HG03558 (cell line): Measurements from ENCODE around the gene FAM81A.
"Not testable (repeated sequence)": the region's sequence is repeated elsewhere in the genome, so short reads cannot be mapped to it uniquely, and the experiment has no call there.

Experiments
- ATAC-seq: cut with Tn5 transposase; IDR thresholded peaks from one replicate; pipeline ENCODE4 v1.9.1; 2021; ENCODE audit warnings: moderate number of reproducible peaks; ENCODE audit not compliant: unreplicated experiment; ENCODE audit errors: extremely low read depth

The FAM81A gene

DNA sequence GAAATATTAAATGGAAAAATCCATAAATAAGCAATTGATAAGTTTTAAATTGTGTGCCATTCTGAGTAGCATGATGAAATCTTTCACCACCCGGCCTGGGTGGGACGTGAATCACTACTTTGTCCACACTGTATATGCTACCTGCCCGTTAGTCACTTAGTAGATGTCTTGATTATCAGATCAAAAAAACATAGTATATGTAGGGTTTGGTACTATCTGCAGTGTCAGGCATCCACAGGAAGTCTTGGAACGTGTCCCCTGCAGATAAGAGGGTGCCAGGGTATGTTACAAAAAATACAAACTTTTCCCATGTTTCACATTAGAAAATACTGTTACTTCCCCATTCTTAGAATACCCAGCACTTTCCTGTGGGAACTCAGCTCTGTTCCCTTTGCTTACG, 35.2 kb downstream of the FAM81A start:
- ATAC-seq, result no peak

DNA sequence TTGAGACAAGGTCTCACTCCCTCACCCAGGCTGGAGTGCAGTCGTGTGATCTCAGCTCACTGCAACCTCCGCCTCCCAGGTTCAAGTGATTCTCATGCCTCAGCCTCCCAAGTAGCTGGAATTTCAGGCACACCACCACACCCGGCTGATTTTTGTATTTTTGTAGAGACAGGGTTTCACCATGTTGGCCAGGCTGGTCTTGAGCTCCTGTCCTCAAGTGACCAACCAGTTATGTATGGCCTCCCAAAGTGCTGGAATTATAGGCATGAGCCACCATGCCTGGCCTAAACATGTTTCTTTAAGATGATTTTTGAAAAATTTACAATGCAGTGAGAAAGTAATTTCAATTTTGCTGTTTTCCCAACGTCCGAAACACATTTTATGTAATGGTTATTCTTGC, 37.2 kb downstream of the FAM81A start:
- ATAC-seq, result not testable (repeated sequence)

DNA sequence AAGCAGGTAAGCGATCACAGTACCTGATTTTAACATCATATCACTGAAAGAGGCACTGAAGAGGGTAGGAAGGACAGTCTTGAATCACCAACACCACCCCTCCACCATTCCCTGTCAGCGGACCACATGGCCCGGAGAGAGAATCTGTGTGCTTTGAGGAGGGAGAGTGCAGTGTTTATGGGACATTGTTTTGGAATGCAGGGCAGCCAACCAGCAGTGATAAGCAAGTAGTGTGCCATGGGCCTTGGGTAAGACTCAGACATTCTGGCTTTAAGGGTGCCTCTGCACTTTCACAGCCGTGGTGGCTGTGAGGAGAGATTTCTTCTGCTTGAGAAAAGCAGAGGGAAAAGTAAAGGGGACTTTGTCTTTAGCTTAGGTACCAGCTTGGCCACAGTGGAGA, 46.4 kb downstream of the FAM81A start:
- no peak for ATAC-seq

DNA sequence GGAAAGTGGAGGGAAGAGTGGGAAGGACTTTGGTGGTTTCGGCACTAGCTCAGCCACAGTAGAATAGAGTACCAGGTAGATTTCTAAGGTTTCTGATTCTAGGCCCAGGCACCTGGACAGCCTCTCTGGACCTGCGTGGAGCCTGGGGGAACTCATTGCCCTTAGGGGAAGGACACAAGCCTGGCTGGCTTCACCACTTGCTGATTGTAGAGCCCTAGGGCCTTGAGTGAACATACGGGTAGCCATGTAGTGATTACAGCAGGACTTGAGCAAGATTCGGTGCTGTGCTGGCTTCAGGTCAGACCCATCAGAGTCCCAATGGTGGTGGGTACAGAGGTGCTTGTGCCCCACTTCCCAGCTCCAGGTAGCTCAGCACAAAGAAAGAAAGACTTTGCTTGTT, 47.0 kb downstream of the FAM81A start:
- no peak for ATAC-seq

DNA sequence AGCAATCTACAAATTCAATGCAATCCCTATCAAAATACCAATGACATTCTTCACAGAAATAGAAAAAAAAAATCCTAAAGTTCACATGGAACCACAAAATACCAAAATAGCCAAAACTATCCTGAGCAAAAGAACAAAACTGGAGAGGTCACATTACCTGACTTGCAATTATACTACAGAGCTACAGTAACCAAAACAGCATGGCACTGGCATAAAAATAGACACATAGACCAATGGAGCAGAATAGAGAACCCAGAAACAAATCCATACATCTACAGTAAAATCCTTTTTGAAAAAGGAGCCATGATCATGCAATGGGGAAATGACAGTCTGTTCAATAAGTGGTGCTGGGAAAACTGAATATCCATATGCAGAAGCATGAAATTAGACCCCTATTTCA, 51.5 kb downstream of the FAM81A start:
- not testable (repeated sequence) for ATAC-seq

DNA sequence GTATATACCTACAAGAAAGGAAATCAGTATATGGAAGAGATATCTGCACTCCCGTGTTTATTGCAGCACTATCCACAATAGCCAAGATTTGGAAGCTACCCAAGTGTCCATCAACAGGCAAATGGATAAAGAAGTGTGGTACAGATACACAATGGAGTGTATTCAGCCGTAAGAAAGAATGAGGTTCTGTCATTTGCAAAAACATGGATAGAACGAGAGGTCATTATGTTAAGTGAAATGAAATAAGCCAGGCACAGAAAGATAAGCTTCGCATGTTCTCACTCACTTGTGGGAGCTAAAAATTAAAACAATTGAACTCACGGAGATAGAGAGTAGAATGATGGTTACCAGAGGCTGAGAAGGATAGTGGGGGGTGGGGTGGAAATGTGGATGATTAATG, 53.1 kb downstream of the FAM81A start:
- ATAC-seq, result no peak

DNA sequence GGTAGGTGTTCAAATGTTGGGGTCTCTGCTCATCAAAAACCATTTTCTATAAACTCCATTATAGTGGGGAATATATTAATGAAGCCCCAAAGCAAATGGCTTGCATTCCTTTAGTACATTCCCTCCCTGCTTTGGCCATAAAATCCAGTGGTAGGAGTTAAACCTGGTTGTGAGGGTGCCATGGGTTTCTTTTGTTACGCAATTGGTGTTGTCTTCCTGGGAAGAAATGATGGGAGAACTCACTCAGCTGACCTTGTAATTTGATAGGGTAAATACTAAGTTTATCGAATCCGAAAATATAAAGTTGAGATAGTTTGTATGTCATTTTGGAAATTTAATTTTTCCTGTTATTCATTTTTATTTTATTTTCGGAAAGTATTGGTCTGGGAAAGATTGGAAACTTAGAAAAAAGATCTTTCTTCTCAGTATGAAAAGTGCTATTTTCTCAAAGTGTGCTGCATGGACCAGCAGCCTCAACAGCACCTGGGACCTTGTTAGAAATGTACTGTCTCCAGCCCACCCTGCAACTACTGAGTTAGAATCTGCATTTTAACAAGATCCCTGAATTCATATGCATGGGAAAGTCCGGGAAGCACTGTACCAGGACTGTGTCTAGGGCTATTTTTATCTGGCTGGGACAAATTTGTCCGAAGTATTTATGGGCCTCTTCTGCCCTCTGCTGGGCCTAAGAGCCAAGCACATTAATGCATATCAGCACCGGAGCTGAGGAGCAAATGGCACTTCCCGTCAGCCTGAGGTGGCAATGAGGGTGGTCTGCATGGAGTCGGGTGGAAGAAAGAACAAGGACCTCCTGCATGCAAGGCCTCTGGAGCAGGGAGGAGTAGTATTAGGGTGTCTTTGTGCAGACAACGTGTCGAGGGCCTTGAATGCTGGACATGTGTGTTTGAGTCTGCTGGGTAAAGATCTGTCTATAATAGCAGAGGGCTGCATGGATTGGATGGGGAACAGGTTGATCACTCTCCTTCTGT, 54.7 kb downstream of the FAM81A start:
- ATAC-seq, result no peak

DNA sequence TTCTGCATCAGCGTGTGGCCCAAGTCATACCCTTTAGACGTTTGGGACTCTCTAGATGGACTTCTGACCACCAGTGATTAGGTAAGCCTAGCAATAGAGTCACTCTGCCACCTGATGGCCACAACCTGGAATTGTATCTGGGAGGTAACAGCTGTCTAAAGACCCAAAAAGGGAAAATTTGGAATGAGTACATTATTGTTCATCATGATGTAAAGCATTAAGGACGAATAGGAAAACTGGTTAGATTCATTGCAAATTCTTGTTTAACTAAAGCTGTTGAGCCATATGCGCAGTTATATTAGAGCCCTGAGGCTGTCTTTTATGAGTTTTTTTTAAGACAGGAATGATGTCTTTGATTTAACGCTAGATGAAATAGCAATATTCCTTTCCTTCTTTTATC, 63.6 kb downstream of the FAM81A start:
- ATAC-seq, result no peak

DNA sequence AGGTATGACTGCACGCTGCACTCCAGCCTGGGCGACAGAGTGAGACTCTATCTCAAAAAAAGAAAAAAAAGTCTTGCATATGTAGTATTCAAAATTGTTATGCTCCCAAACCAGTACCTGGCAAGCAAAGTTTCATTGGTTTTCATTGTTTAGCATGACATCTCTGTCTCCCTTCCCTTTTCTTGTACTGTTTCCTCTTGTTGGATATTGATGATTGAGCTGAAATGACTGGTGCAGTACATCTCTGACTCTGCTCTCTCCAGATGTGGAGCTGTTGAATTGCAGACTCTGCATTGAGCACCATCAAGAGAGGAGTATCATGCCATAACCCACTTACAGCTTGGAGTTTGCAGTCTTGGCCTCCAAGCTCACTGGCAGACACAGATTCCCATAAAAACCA, 77.2 kb downstream of the FAM81A start:
- ATAC-seq, result no peak

DNA sequence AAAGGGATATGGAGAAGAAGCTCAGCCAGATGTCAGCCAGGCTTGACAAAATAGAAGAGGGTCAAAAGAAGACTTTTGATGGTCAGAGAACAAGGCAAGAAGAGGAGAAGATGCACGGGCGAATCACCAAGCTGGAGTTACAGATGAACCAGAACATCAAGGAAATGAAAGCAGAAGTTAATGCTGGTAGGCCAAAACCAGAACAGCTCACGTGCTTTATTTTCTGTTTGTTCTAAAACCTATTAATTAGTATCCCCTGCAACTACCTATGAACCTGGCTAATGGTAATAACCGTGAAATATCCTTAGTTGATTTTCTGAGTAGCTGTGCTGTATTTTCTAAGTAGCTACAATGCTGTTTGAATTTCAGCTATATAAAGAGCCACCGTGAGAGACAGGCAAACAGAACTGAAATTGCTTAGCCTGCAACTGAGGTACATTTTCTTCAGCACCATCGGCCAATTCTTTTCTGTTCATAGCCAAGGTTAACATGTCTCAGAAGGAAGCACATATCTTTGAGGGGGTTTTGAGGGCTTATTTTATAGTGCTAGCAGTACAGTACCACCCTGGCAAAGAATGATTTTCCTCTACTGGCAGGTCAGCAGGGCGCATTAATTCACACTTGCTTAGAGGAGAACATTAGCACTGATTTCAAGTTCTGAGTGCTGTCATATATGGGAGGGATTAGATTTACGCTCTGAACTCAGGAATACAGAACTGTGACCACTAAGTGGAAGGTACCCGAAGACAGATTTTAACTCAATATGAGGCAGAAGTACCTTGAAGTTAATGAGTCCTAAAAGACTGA, 78.9 kb downstream of the FAM81A start:
- ATAC-seq, result no peak

DNA sequence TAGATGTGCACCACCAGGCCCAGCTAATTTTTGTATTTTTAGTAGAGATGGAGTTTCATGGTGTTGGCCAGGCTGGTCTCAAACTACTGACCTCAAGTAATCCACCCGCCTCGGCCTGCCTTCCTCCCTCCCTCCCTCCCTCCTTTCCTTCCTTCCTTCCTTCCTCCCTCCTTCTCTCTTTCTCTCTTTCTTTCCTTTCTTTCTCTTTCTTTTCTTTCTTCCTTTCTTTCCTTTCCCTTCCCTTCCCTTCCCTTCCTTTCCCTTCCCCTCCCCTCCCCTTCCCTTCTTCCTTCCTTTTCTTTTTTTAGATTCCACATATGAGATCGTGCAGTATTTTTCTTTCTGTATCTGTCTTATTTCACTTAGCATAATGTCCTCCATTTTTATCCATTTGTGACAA, 81.3 kb downstream of the FAM81A start:
- ATAC-seq, result no peak

DNA sequence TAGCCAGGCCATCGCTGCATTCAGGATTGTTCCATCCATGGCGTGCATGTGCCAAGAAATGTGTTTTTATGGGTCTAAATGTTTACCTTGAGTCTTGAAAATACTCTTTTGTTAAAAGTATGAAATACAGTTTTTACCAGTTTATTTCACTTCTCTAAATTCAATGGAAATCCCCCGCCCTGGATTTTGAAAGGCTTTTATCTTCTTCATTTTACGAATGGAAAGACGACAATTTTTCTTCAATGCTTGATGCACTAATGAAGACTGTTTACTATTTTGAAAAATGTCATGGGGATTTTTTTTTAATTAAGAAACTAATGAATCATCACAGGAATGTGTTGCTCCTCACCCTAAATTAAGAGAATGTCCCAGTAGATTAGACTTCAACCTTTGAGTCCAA, 83.5 kb downstream of the FAM81A start:
- ATAC-seq, result no peak

DNA sequence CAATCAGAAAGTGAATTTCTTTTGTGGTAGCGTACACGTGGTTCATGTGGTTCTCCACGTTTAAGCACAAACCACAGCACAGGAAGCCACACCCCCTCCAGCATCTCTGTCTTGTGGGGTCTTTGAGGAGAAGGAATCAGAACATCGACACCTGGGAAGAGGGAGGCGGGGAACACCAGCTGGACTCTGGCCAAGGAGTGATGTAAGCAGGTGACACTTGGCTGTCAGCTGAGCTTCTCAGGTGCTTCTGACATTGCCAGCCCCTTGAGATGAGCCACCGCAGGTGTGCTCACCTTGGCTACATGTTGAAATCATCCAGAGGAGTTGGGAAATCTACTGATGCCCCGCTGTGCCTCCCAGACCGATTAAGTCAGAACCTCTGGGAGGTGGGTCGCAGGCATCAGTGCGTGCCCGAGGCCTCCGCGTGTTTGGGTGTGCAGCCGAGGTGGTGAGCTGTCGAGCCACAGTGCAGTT, 85.0 kb downstream of the FAM81A start:
- ATAC-seq, result no peak

DNA sequence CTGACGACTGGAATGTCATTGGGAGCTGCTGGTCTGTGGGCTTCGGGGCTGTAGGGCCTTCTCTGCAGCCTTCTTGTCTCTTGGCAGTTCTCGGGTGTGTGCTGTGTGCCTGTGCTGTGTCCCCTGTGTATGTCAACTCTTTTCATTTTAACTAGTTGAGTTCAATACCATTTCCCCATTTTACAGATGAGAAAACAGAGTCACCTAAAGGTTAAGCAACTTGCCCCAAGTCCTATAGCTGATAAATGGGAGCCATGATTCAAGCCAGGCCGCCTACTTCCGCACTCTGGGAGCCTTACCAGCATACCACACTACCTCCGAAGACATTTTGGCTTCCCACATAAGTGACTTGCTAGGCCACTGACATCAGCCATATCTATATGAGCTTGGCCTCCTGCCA, 85.7 kb downstream of the FAM81A start:
- ATAC-seq, result no peak

DNA sequence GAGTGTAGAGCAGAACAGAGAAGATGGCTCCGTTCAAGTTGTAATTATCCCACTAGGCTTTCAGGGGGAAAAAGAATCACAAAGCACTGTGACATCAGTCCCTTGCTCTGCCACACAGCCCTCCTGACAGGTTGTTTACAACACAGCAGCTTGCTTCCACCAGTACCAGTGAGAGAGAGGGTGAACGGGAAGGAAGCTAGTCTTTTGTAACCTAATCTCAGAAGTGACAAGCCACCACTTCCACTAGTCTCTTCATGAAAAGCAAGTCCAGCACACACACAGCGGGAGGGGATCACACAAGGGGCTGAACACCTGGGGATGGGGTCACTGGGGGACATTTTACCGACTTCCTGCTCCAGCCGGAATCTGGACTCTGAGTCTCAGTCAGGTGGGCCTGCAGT, 86.3 kb downstream of the FAM81A start:
- no peak for ATAC-seq

DNA sequence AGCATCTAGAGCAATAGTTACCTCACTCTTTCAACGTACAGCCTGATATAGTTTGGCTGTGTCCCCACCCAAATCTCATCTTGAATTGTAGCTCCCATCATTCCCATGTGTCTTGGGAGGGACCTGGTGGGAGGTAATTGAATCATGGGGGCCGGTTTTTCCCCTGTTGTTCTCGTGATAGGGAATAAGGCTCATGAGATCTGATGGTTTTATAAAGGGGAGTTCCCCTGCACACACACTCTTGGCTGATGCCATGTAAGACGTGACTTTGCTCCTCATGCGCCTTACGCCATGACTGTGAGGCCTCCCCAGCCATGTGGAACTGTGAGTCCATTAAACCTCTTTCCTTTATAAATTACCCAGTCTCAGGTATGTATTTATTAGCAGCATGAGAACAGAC, 88.5 kb downstream of the FAM81A start:
- ATAC-seq, result not testable (repeated sequence)

DNA sequence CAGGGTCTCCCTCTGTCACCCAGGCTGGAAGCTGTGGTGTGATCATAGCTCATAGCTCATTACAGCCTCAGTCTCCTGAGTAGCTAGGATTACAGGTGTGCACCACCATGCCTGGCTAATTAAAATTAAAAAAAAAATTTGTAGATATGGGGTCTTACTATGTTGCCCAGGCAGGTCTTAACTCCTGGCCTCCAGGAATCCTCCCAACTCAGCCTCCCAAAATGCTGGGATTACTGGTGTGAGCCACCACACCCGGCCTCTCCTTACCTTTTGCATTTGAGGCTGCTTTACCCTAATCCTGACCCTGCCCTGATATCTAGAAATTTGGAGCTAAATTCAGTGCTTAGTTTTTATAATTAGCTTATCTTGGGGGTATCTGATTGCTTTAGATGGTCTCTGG, 90.4 kb downstream of the FAM81A start:
- no peak for ATAC-seq

DNA sequence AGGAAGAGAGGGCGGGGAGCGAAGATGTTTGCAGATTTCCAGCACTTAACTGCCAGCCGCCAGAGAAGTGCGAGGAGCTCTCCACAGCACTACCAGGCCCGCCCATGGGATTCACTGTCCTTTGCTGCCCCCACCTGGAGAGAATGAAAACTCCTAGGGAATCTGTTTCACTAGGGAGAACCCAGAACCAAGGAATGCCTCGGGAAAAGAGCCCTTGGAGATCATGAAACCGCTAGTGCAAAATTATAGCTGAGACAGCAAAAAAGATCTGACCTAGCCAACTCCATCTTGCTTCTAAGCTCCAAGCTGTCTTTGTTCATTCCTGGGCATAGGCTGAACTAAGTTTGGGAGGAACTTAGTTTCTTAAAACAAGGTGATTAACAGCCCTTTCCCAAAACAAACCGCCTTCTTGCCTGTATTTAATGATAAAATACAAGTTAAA, 91.0 kb downstream of the FAM81A start:
- no peak for ATAC-seq

DNA sequence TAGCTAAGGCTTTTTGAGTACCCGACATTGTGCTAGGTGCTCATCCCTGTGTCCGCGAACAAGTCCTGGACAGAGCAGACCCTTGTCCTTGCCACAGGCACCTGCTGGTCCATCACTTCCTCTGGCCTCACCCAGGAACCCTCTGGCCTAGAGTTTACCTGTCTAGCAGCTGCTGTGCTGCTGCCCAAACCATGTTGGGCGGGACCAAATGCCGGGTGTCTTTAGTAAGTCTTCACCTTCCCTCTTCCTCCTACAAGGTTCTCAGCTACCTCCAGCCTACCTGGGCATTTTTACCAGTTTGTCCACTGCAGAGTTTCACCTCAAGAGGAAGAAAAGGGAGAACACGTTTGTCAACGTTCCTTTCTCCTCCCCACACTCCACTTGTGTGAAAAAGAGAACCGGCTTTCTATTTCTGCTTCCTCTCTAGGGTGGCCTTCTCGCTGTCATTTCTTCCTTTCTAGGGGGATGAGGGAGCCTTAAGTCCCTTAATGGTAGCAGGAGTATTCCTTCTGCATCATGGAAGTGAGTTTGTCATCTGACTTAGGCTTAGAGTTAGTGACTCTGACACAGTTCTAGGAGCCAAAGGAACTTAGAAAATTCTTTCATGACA, 93.2 kb downstream of the FAM81A start:
- no peak for ATAC-seq

DNA sequence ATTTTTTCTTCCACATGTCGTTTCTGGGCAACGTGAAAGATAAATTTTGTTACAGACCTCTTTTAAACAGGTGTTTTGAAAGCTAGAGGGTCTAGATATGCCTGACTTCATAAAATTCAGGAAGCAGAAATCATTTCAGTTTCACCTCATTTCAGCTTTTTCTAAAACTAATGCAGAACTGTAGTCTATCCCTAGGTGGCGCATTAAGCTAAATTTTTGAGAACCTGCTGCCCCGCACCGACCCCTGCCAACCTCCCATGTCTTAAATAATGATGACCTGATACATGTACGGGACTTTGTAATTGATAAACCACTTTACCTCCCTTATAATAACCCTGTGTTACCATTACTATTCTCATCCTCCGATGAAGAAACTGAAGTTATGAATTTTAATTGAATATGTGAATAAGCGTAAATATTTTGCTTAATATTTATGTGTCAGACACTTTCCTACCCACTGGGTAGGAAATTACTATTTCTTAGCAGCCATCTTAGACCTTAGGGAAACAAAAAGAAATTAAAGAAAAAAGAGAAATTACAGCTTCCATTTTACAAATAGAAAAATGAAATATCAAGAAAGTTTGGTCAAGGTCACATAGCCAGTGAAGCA, 94.9 kb downstream of the FAM81A start:
- ATAC-seq, result no peak
